IPS-15b (cell line): ENCODE measurements around the gene CYBRD1.

ENCODE experiments used
- H3K27me3 ChIP-seq: one replicate; pipeline ENCODE4 v1.6.1; 2013; ENCODE audit warnings: low read length; ENCODE audit not compliant: control insufficient read depth, insufficient read depth
- H3K36me3 ChIP-seq: one replicate; pipeline ENCODE4 v1.6.1; 2013; ENCODE audit warnings: low read length; ENCODE audit not compliant: control insufficient read depth, insufficient read depth
- H3K4me1 ChIP-seq: one replicate; pipeline ENCODE4 v1.6.1; 2013; ENCODE audit warnings: mild to moderate bottlenecking, low read length; ENCODE audit not compliant: control insufficient read depth, insufficient read depth
- H3K4me3 ChIP-seq: one replicate; pipeline ENCODE4 v1.5.1; 2013; ENCODE audit warnings: low read depth, low read length
- H3K9ac ChIP-seq: one replicate; pipeline ENCODE4 v1.6.1; 2013; ENCODE audit warnings: low read depth, mild to moderate bottlenecking, low read length
- H3K9me3 ChIP-seq: one replicate; pipeline ENCODE4 v1.6.1; 2013; ENCODE audit warnings: mild to moderate bottlenecking, low read length; ENCODE audit not compliant: control insufficient read depth, insufficient read depth

CYBRD1 gene

DNA sequence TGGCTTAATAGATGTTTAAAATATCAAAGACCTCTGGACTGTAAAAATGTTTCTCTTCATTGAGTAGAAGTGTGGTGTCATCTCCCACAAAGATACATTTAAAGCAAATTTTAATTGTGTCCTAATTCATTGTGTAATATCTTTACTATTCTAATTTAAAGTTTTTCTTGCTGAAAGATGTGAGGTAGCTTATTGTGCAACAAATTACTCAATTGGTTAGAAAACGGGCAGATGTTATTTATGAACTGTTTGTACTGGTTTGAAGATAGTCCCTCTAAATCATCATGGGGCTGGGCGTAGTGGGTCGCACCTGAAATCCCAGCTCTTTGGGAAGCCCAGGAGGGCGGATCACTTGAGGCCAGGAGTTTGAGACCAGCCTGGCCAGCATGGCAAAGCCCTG lies 65.3 kb downstream of the CYBRD1 start:
- Histone ChIP-seq H3K9me3 (no peaks in the 10 kb centered on the region), H3K27me3 (no peaks in the 10 kb centered on the region), H3K9ac (no peak overlapping the region), H3K4me1 (no peaks in the 10 kb centered on the region), H3K36me3 (no peaks in the 10 kb centered on the region), H3K4me3 (no peak overlapping the region)

DNA sequence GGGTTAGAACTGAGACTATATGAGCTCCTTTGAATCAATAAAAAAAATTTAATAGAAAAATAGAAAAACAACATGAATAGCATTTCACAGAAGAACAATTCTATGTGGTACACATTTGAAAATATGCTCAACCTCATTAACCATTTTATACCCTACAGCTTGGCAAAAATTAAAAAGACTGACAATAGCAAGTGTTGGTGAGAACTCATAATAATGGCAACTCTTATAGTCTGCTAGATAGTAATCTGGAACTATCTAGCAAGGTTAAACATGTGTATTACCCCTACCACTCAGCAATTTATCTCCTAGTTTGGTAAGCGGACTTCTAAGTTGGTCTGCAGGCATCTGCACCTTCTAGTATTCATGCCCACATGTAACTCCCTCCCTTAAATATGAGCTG lies 67.8 kb downstream of the CYBRD1 start:
- no peaks in the 10 kb centered on the region for H3K27me3 ChIP-seq
- H3K4me1 ChIP-seq, result no peaks in the 10 kb centered on the region
- no peaks in the 10 kb centered on the region for H3K9me3 ChIP-seq
- no peaks in the 10 kb centered on the region for H3K36me3 ChIP-seq
- H3K4me3 ChIP-seq, result no peak overlapping the region
- H3K9ac ChIP-seq, result no peak overlapping the region

DNA sequence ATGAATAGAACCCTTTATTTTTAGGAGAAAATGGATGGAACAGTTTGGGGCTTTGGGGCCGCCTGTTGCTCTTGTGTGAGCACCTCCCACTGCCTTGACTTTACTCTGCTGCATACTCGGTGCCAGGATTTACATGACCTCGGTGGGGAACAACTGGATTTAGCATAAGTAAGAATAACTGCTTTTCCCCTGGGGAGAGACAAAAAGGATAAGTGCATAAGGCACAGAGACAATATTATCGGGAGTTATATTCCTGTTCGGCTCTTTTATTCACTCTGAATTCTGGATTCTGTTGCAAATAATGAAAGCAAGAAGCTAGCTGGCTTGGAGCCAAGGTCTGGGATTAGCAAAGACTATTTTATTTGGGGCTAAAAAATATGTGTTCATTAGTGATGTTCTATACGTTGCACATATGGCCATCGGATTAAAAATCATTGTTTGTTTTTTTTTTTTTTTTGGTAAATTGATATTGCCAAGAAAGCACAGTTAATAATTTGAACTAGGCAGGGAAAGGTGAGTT lies 69.8 kb downstream of the CYBRD1 start:
- Histone ChIP-seq H3K9me3 (no peaks in the 10 kb centered on the region), H3K4me1 (no peaks in the 10 kb centered on the region), H3K36me3 (no peaks in the 10 kb centered on the region), H3K27me3 (no peaks in the 10 kb centered on the region), H3K4me3 (no peak overlapping the region), H3K9ac (no peak overlapping the region)

DNA sequence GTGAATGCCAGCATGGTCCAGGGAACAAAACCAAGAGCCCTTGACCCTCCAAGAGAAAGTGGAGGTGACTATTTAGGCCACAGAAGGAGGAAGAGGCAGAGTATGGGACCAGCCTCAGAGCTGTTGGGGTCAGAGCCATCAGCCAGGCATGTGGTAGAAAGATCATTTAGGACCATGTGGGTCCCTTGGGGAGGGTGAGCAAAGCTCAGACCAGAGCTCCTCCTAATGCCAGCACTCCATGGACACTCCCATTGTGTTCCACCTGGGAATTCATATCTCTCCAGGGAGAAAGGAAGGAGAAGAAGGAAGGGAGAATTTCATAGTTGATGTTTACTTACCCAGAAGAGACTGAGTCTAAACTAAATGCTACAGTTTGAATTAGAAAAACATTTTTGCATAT lies 73.2 kb downstream of the CYBRD1 start:
- Histone ChIP-seq H3K9me3 (no peaks in the 10 kb centered on the region), H3K4me1 (no peaks in the 10 kb centered on the region), H3K9ac (no peak overlapping the region), H3K4me3 (no peak overlapping the region), H3K27me3 (no peaks in the 10 kb centered on the region), H3K36me3 (no peaks in the 10 kb centered on the region)

DNA sequence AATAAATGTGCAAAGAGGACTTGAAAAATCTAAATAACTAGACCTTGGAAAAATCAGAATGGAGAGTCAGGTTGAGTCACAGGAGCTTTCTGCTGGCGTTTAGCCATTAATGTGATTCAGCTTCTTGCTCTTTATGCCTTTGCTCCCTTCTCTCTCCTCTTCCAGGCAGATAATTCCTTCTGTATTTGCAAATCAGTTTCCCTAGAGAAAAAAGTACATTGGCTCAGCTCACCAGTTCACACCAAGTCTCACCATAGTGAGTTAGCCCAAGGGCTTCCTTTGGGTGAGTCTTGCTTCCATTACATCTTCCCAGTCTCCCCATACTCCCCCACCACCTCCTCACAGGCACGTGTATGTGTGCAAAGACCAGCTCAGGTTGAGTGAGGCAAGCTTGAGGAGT lies 73.6 kb downstream of the CYBRD1 start:
- Histone ChIP-seq H3K4me3 (no peak overlapping the region), H3K36me3 (no peaks in the 10 kb centered on the region), H3K9ac (no peak overlapping the region), H3K27me3 (no peaks in the 10 kb centered on the region), H3K9me3 (no peaks in the 10 kb centered on the region), H3K4me1 (no peaks in the 10 kb centered on the region)

DNA sequence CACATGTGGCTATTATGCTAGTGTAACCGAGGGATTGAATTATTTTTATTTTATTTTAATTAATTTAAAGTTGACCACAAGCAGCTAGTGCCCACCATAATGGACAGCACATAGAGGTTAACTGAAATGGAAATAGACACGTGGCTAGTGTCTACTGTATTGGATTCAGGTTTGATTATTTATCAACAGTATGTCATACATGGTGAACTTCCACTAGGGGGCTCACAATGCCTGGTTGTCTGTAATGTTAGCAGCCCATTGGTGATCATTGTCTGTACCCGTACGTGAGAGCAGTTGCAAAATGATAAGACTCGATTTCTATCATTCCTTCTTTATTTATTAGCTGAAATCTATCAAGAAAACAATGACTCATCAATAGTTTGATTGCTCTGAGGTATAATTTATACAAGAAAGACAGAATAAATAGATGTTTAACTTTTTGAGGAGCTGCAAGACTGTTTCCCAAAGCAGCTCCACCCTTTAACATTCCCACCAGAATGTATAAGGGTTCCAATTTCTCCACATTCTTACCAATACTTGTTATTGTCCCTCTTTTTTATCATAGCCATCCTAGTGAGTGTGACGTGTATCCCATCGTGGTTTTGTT lies 76.5 kb downstream of the CYBRD1 start:
- Histone ChIP-seq H3K36me3 (no peaks in the 10 kb centered on the region), H3K4me3 (no peak overlapping the region), H3K27me3 (no peaks in the 10 kb centered on the region), H3K4me1 (no peaks in the 10 kb centered on the region), H3K9ac (no peak overlapping the region), H3K9me3 (no peaks in the 10 kb centered on the region)

DNA sequence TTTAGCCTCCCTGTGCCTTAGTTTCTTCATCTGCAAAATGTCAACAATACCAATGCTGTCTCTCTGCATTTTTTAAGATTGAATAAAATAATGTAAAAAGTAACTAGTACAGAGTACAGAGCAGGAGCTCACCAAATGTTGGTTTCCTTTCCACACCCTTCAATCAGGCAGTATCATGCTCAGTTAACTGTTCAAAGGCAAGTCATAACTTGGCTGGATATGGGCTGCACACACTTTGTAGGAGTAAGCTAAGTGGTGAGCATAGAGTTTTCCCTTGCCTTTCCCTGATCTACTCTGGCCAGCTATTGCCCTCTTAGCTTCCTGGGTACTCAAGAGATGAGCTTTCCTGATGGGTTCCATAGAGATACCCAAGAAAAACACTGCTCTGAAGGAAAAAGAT lies 77.9 kb downstream of the CYBRD1 start:
- Histone ChIP-seq H3K4me1 (no peaks in the 10 kb centered on the region), H3K36me3 (no peaks in the 10 kb centered on the region), H3K9ac (no peak overlapping the region), H3K27me3 (no peaks in the 10 kb centered on the region), H3K4me3 (no peak overlapping the region), H3K9me3 (no peaks in the 10 kb centered on the region)

DNA sequence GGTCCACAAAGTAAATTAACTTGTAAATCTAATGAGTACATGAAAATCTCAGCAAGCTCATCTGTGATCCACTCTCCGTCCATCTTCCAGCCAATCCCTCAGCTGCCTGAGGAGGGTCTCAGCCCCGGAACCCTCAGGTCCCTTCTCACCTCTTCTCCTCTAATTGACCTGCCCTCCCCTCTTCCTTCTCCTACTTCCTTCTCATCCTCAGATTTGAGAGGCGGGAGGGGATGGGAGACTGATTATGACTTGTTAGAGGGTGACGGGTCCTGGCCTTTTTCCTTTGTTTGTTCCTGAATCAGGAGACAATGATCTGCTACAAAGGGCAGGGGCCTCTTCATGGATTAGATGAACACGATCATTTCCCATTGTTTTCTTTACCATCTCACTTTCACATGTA lies 80.1 kb downstream of the CYBRD1 start:
- no peak overlapping the region for H3K9ac ChIP-seq
- H3K4me3 ChIP-seq, result no peak overlapping the region
- H3K27me3 ChIP-seq, result no peaks in the 10 kb centered on the region
- H3K9me3 ChIP-seq, result no peaks in the 10 kb centered on the region
- H3K4me1 ChIP-seq, result no peaks in the 10 kb centered on the region
- no peaks in the 10 kb centered on the region for H3K36me3 ChIP-seq
